Stimulated activated CD8-positive, alpha-beta memory T cell treated with anti-CD3 and anti-CD28 coated beads, Interleukin-15, amount 100 ng/mL, for 4 hours (primary cell): ENCODE measurements around the gene LRRC10B.

Source experiments
- DNase-seq, 2 donors: peaks; one replicate each; pipeline ENCODE4 v3.0.0-alpha.2; 2020; ENCODE audit warnings: low read depth in 2 of 2

Gene LRRC10B

GRCh38 chr11:61509043-61510029 lies 787 bp downstream of the LRRC10B start:
- peak in 1 of 2 donors; percentile 21 for DNase-seq

DNA sequence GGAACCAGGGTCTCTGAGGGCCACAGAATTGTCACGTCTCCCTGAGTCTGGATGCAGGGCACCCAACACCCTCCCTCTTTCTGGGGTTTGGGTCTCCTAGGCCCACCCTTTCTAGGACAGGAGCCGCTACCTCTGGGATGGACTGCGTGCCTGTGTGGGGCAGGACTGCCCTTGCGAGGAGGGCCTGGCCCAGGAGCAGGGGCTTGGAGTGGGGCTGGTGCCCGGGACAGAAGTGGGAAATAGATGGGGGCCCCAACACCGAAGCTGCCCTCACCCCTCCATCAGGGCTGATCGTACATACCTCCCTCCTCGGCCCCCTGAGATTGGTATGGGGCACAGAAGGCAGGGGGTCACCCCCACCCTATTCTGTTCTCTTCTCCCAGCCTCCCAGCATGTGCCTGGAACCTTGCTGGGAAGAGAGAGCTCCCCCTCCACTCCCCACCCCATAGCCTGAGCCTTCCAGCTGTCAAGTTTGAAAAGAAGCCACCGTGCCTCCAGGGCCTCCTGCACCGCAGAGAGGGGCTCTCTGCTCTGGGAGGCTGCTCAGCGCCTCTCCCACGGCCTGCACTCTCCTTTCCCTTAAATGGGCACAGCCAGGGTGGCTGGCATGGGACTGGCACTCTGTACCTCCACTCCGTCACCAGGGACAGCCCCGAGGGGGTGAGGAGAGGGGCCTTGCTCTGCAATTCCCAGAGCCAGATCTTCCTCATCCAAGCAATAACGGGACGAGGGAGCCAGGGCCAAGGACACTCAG lies 1.8 kb downstream of the LRRC10B start:
- DNase-seq = no peak

GRCh38 chr11:61510974-61511373 lies 2.4 kb downstream of the LRRC10B start:
- DNase-seq = no peak

DNA sequence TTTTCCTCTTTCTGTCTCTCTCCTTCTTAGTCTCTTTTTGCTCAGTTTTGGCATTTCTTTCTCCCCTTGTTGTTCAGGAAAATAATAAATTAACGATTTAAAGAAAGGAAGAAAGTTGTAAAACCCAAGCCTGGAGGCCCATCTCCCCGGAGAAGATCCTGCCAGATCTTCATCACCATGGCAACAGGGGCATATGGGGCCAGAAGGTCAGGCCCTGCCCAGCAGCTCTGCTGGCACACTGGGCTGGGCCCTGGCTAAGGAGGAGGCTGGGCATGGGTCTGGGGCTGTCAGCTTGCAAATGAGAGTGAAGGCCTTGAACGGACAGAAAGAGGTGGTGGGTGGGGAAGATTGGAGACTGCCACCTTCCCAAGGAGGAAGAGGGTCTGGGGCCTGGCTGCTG lies 2.8 kb downstream of the LRRC10B start:
- DNase-seq = no peak

DNA sequence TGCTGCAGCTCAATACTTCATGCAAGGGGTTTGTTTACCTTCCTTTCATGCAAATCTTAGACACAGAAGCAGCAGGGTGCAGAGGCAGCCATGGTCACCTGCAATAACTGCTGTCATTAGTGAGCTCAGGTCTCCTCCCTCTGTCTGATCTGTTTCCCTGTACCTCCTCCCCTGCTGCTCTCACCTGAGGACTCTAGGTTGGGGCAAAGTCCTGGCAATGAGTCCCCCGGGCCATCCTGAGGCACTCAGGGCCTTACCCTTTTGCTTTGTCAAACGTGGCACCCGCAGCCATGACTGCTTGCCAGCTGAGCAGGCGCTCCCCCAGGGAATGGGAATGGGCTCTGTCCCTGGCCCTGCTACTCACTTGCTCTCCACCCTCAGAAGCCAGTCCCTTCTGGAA lies 3.9 kb downstream of the LRRC10B start:
- no peak for DNase-seq

- no peak for DNase-seq
These were observed 4.7 kb downstream of the LRRC10B start for GRCh38 chr11:61513143-61513765.

- DNase-seq = no peak
These were observed 5.7 kb downstream of the LRRC10B start for GRCh38 chr11:61514050-61514917.

- DNase-seq = no peak
These were observed 7.1 kb downstream of the LRRC10B start for GRCh38 chr11:61515686-61516085.

DNA sequence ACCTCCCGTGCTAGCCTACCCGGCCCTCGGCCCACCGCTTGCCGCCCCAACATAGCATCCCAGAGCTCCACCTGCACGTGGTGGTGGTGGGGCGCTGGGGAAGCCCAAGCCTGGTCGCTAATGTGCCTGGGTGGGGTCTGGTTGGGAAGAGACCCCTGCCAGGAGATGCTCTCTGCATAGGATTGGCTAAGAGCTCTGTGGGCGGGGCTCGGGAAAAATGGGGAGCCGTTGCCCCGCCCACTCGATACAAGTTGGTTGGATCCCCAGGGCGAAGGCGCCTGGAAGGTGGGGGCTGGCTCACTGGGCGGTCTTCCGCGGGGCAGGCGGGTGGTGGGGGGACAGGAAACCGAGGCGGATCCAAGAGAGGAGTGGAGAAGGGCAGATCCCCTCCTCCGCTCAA lies 7.6 kb downstream of the LRRC10B start:
- DNase-seq = no peak

GRCh38 chr11:61516675-61517572 lies 8.4 kb downstream of the LRRC10B start:
- DNase-seq = peak; percentile 14 to 26

DNA sequence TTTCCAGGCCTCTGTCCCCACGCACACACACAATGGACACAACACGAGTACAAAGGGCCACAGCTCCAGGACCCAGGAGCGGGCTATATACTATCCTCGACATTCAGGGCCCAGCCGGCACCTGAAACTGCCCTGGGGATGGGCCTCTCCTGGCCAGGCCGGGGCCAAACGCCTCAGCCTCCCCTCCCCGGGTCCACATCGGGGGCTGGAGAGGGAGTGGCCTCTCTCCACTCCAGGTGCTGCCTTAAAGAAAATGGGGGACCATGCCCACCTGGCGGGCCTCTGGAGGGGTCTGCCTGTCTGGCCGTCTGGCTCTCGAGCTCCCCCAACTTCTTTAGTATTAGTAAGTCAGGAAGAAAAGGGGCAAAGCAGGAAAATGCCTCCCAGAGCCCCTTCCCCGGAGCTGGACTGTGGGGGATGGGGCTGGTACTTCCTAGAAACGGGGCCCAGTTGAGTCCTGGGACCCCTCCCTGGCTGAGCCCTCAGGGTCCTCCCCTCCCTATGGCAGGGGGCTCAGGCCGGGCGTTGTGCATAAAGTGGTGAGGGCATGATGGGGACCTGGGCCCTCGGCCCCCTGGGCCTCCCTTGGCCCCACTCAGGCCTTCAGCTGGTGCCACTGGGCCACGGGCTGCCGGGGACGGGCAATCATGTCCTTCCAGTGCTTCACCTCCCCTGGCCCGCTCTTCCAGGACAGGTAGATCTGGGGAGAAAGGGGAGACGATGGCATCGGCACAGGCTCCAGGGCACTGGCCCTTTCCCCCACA lies 9.7 kb downstream of the LRRC10B start:
- no peak for DNase-seq

DNA sequence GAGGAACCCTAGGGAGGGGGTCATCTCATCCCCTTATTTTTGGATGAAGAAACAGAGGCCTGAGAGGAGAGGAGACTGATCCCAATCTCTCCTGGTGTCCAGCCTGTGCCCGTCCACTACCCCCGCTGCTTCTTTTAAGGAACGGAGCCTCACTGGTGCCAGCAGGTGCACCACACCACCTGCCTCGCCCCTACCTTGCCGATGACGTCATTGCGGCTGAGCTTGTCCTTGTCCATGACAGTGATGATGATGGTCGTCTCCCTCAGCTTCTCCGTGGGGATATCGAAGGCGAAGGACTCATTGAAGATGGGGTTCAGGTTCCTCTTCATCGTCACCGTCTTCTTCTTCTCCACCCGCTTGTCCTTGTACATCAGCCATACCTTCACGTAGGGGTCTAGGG lies 14.3 kb downstream of the LRRC10B start:
- no peak for DNase-seq

- DNase-seq = no peak
These were observed 15.9 kb downstream of the LRRC10B start for GRCh38 chr11:61524446-61524845.

- DNase-seq = no peak
These were observed 16.5 kb downstream of the LRRC10B start for GRCh38 chr11:61524963-61525587.

GRCh38 chr11:61526229-61526628 lies 17.7 kb downstream of the LRRC10B start:
- DNase-seq = no peak

DNA sequence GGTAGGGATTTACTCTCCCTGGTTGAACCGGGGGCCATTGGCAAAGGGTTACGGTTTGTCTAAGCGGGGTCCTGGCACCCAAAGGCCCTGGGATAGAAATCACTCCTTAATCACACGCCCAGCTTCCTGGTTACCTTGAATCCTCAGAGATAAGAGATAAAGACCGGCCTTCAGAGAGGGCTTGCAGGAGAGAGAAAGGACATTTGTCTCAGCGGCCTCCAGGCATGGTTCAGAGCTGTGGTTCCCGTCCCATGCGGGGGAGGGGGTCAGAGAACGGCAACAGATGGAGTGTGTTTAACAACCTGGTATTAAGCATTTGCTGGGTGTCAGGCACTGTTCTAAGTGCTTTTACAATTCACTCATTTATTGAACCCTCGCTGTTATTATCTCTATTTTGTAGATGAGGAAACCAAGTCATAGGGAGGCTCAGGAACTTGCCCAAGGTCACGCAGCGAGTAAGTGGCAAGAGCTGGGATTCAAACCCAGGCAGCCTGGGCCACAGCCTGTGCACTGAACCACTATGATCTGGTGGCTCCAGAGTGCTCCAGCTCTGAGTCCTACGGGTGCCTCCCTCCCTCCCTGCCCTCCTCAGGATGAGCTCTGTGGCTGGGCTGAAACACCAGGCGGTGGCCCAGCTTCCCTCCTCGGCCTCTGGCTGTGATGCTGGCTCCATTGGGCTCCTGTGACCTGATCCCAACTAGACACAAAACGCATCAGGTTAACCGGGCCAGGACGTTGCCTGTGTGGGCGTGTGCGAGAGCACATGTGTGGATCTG lies 18.6 kb downstream of the LRRC10B start:
- DNase-seq = no peak

DNA sequence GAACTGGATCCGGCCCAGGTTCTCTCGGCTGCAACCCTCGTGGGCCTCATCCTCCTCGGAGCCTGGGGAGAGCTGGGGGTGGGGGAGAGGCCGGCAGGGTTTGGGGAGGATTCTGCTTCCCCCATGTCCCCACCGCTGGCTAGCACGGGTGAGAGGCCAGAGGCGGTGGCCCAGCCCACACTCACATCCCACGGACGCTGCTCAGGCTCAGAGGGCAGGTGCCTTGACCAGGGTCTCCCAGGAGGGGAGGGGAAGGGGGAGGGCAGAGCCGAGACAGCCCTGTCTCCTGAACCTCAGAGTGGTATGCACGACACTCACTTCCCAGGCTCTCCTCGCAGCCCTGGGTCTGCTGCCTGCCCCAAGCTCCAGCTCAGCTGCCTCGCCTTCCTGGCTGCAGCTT lies 19.6 kb downstream of the LRRC10B start:
- DNase-seq = no peak

- no peak for DNase-seq
These were observed 21.1 kb downstream of the LRRC10B start for GRCh38 chr11:61529537-61530225.
